ENCODE results near the gene BAIAP2L2. TPM values are rescaled to one million over a fixed set of nuclear protein-coding genes. Genes with fewer than 3 reads are reported as not detected.
"Not testable (repeated sequence)": the region's sequence is repeated elsewhere in the genome, so short reads cannot be mapped to it uniquely, and the experiment has no call there.

The BAIAP2L2 gene
- total RNA-seq, result 6.5 and 7.0 TPM in 2 replicates
- long read RNA-seq, partial matches to known transcripts, result 0 of 1 reads
- long read RNA-seq, other reads (novel, unspliced or antisense), result 1 of 1 reads

DNA sequence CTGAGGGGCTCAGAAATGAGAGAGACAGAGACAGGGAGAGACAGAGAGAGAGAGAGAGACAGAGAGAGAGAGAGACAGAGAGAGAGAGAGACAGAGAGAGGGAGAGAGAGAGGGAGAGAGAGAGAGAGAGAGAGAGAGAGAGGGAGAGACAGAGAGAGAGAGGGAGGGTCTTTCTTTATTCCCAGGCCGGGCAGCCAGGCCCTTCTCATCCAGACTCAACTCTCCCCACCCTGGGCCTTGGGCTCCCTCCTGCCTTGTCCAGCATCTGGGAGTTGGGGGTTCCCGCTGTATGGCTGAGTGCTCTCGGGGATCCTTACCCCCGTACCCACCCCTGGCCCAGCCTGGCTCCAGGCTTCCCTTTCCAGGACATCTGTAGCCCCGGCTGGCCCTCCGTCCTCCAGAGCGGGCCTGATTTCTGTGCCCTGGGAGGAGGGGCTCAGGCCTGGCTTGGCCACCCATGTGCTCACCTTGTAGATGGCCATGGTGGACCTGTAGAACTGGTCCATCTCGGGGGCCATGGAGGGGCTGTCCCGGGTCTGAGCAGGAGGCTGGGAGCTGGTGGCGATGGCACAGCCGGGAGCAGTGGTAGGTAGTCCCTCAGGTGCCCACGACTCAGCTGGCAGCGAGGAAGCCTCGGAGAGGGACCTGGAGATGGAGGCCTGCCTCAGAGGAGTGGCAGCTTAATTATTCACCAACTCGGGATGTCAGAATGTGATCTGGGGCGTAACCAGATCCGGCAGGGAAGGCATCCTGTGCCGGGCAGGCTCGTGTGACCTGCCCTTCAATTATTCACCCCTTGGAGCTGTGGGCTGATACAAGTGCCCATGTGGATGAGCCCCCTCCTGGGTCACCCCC, at the start of gene BAIAP2L2:
Gene BAIAP2L2 (minus strand): TSS at position 677 of the 855 bp plus-strand sequence. CDS start 159 bp downstream, at position 518.
- peaks cover 13% of the 10 kb centered on the region for H3K4me1 Mint-ChIP-seq (ENCODE audit: low read depth)
- peaks cover 3% of the 10 kb centered on the region for H3K36me3 Mint-ChIP-seq (ENCODE audit: insufficient read depth)
- H3K27ac Mint-ChIP-seq, result peak within 1 kb of the TSS; percentile 95
- H3K4me3 Mint-ChIP-seq (ENCODE audit: low read depth), result no peak within 1 kb of the TSS
- peaks cover 3% of the 10 kb centered on the region for H3K27me3 Mint-ChIP-seq
- TF ChIP-seq CTCF (IDR thresholded peaks at IDR 0.05; ENCODE audit: unreplicated experiment), result no peak
- H3K9me3 Mint-ChIP-seq (ENCODE audit: low read depth), result no peaks in the 10 kb centered on the region
- no peak for DNase-seq (ENCODE audit: low spot score, unreplicated experiment)

- no peak overlapping the region for H3K4me3 Mint-ChIP-seq (ENCODE audit: low read depth)
- H3K9me3 Mint-ChIP-seq (ENCODE audit: low read depth), result no peaks in the 10 kb centered on the region
- H3K27ac Mint-ChIP-seq, result no peak overlapping the region
- no peaks in the 10 kb centered on the region for H3K27me3 Mint-ChIP-seq
- H3K36me3 Mint-ChIP-seq (ENCODE audit: insufficient read depth), result no peaks in the 10 kb centered on the region
- TF ChIP-seq CTCF (IDR thresholded peaks at IDR 0.05; ENCODE audit: unreplicated experiment), result no peak
- DNase-seq (ENCODE audit: low spot score, unreplicated experiment), result no peak
- H3K4me1 Mint-ChIP-seq (ENCODE audit: low read depth), result peaks cover 1% of the 10 kb centered on the region
Observed at GRCh38 chr22:38155703-38156102, 45.2 kb upstream of the BAIAP2L2 start.

DNA sequence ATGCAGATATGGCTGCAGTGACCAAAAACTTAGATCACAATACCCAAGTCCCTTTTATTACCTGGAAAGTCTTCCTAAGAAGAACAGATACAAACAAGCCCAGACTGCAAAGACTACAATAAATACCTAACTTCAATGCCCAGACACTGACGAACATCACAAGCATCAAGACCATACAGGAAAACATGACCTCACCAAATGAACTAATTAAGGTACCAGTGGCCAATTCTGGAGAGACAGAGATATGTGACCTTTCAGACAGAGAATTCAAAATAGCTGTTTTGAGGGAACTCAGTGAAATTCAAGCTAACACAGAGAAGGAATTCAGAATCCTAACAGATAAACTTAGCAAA, 44.1 kb upstream of the BAIAP2L2 start:
- not testable (repeated sequence) for H3K4me3 Mint-ChIP-seq (ENCODE audit: low read depth); DNase-seq (ENCODE audit: low spot score, unreplicated experiment); H3K27ac Mint-ChIP-seq; H3K9me3 Mint-ChIP-seq (ENCODE audit: low read depth); H3K4me1 Mint-ChIP-seq (ENCODE audit: low read depth); H3K36me3 Mint-ChIP-seq (ENCODE audit: insufficient read depth); H3K27me3 Mint-ChIP-seq

DNA sequence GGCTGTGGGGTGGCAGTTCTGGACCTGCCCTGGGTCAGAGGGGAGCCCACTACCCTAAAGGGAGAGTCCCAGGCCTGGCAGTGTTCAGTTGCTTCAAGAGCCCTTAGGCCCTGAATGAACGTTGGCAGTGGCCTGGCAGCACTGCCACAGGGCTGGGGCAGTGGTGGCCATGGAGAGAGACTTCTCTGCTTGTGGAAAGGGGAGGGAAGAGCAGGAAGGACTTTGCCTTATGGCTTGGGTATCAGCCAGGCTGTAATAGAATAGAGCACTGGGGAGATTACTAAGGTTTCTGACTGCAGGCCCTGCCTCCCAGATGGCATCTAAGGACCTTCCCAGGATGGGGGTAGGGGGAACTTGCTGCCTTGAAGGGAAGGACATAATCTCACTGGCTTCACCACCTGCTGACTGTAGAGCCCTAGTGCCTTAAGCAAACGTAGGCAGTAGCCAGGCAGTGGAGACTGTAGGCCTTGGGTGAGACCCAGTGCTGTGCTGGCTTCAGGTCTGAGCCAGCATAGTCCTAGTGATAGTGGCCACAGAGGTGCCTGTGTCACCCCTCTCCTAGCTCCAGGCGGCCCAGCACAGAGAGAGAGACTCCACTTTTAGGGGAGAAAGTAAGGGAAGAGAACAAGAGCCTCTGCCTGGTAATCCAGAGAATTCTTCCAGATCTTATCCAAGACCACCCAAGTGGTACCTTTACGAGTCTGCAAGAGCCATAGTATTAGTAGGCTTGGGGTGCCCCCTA, 43.5 kb upstream of the BAIAP2L2 start:
- no peak overlapping the region for H3K27ac Mint-ChIP-seq
- no peak overlapping the region for H3K4me3 Mint-ChIP-seq (ENCODE audit: low read depth)
- H3K36me3 Mint-ChIP-seq (ENCODE audit: insufficient read depth), result no peaks in the 10 kb centered on the region
- no peaks in the 10 kb centered on the region for H3K9me3 Mint-ChIP-seq (ENCODE audit: low read depth)
- no peaks in the 10 kb centered on the region for H3K27me3 Mint-ChIP-seq
- DNase-seq (ENCODE audit: low spot score, unreplicated experiment), result no peak
- peaks cover 2% of the 10 kb centered on the region for H3K4me1 Mint-ChIP-seq (ENCODE audit: low read depth)
- no peak for TF ChIP-seq CTCF (IDR thresholded peaks at IDR 0.05; ENCODE audit: unreplicated experiment)

DNA sequence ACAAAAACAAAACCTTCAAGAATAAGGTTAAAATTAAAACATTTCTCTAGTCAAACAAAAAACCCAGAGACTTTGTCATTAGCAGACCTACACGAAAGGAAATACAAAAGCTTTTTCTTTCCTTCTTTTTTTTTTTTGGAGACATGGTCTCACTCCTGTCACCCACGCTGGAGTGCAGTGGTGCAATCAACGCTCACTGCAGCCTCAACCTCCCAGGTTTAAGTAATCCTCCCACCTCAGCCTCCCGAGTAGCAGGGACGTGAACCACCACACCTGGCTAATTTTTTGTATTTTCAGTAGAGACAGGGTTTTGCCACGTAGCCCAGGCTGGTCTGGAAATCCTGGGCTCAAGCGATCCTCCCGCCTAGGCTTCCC, 40.6 kb upstream of the BAIAP2L2 start:
- no peak for DNase-seq (ENCODE audit: low spot score, unreplicated experiment)
- peaks cover 3% of the 10 kb centered on the region for H3K4me1 Mint-ChIP-seq (ENCODE audit: low read depth)

More for the DNA sequence above, 40.6 kb upstream of the BAIAP2L2 start:
- no peak for TF ChIP-seq CTCF (IDR thresholded peaks at IDR 0.05; ENCODE audit: unreplicated experiment)
- Mint-ChIP-seq H3K36me3 (ENCODE audit: insufficient read depth) (no peaks in the 10 kb centered on the region), H3K27ac (peak overlapping the region; percentile 53), H3K27me3 (no peaks in the 10 kb centered on the region), H3K9me3 (ENCODE audit: low read depth) (no peaks in the 10 kb centered on the region), H3K4me3 (ENCODE audit: low read depth) (no peak overlapping the region)
